ENCODE measurements around the gene EPHB2. TPM values are rescaled to one million over a fixed set of nuclear protein-coding genes. Genes with fewer than 3 reads are reported as not detected.

Gene EPHB2
- total and polyA plus RNA-seq, 2 donors (not counting 3 experiments of a cell fraction or from before 2014, with no cell fraction given) = 50.8 to 69.1 TPM

DNA sequence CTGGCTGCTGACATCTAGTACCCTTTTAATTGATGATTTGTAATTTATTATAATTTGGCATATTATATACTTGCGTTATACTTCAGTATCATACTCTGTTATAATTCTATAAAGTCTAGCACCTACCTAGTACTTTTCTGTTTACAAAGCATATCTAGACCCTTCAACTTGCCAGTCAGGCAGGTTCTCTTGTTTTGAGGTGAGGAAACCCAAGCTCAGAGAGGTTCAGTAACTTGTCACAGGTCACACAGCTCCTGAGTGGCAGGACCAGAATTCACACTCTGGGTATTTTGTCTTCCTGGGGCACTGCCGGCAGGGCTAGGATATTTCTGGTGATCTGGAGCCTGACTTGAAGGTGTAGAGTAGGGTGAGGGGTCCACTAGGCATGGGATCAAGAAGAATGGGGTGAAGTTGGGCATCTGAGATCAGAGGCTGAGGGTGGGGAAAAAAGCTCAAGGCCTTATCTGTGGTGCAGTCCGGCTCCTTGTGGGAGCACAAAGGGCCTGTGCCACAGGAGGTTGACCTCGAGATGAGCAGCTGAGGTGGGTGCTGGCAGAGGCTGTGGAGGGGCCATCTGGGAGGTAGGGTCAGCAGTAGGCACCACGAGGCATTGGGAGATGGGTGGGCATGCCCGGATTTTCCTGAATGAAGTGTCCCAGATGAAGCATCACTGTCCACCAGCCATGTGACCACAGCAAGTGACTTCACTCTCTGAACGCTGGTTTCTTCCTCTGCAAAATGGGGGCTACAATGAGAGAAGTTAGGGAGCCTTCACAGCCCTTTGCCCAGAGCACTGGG is 102.6 kb downstream of the EPHB2 start:
- H3K4me2 ChIP-seq (ENCODE audit: insufficient read depth, low read length) = no peak overlapping the region
- H3K79me2 ChIP-seq (ENCODE audit: control insufficient read depth, insufficient read depth, low read length) = no peaks in the 10 kb centered on the region
- DNase-seq (ENCODE audit: low read depth, low spot score) = no peak
- ChIA-PET POLR2A (no interaction called here), CTCF (interaction anchor here (1.0 to 1.4 kb wide), 3 partner anchors 8 to 109 kb away, joined by 3 to 5 read pairs (median 3); no protein-coding TSS in a partner anchor)
- dilution Hi-C loops (cut with MboI; ENCODE audit: extremely low pct_ligation_motif_present, low sequenced_read_pairs) (no loop called here), intact Hi-C loops (cut with micrococcal nuclease) (no loop called here)
- no peaks in the 10 kb centered on the region for H3K9me3 ChIP-seq (replicated peaks; ENCODE audit: control insufficient read depth, insufficient read depth, low read length)
- BruUV-seq (replicated peaks) = no TSS peak
- no peak overlapping the region for H3K9ac ChIP-seq (replicated peaks; ENCODE audit: extremely low read depth, insufficient read depth, low read length)
- H3K9me1 ChIP-seq (replicated peaks; ENCODE audit: control insufficient read depth, extremely low read depth, insufficient read depth, low read length) = no peaks in the 10 kb centered on the region
- H3K4me3 ChIP-seq (replicated peaks in 1 of 3; ENCODE audit: insufficient read depth in 1 of 3, low read depth in 1 of 3, low read length in 3 of 3) = no peak overlapping the region
- no peak overlapping the region for H2AFZ ChIP-seq (ENCODE audit: low read depth, low read length)
- no peak for FAIRE-seq
- no peaks in the 10 kb centered on the region for H3K36me3 ChIP-seq (ENCODE audit: control insufficient read depth in 2 of 2, extremely low read depth in 1 of 2, insufficient read depth in 2 of 2, low read length in 2 of 2)
- H3K27me3 ChIP-seq (ENCODE audit: control insufficient read depth in 2 of 2, insufficient read depth in 2 of 2, low read length in 2 of 2) = no peaks in the 10 kb centered on the region
- H3K4me1 ChIP-seq (ENCODE audit: control insufficient read depth, extremely low read depth, insufficient read depth, low read length) = no peaks in the 10 kb centered on the region
- H3K27ac ChIP-seq (ENCODE audit: insufficient read depth, low read depth, low read length) = no peak overlapping the region
- TF ChIP-seq, protein P1, sequence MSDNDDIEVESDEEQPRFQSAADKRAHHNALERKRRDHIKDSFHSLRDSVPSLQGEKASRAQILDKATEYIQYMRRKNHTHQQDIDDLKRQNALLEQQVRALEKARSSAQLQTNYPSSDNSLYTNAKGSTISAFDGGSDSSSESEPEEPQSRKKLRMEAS (IDR thresholded peaks at IDR 0.05; ENCODE audit: insufficient read depth, insufficient read length) = no peak
- TF ChIP-seq POLR2AphosphoS5 (IDR thresholded peaks at IDR 0.05; ENCODE audit: insufficient read depth, low read depth, low read length) = no peak
- TF ChIP-seq JUN (IDR thresholded peaks at IDR 0.05; ENCODE audit: borderline replicate concordance, insufficient read depth, insufficient read length, low read depth) = no peak
- no peak for TF ChIP-seq EZH2 (IDR thresholded peaks at IDR 0.05; ENCODE audit: borderline replicate concordance, low read depth, low read length, severe bottlenecking)
- TF ChIP-seq, protein P2, sequence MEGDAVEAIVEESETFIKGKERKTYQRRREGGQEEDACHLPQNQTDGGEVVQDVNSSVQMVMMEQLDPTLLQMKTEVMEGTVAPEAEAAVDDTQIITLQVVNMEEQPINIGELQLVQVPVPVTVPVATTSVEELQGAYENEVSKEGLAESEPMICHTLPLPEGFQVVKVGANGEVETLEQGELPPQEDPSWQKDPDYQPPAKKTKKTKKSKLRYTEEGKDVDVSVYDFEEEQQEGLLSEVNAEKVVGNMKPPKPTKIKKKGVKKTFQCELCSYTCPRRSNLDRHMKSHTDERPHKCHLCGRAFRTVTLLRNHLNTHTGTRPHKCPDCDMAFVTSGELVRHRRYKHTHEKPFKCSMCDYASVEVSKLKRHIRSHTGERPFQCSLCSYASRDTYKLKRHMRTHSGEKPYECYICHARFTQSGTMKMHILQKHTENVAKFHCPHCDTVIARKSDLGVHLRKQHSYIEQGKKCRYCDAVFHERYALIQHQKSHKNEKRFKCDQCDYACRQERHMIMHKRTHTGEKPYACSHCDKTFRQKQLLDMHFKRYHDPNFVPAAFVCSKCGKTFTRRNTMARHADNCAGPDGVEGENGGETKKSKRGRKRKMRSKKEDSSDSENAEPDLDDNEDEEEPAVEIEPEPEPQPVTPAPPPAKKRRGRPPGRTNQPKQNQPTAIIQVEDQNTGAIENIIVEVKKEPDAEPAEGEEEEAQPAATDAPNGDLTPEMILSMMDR (IDR thresholded peaks at IDR 0.05; ENCODE audit: extremely low read depth in 1 of 2, insufficient read depth in 1 of 2, low read depth in 1 of 2, low read length in 2 of 2) = no peak
- TF ChIP-seq GATA2 (IDR thresholded peaks at IDR 0.05; ENCODE audit: insufficient read depth, insufficient read length, low read depth, low read length) = no peak
- no peaks in the 10 kb centered on the region for H4K20me1 ChIP-seq (replicated peaks; ENCODE audit: control insufficient read depth, extremely low read depth, insufficient read depth, low read length)
